NOMO-1 treated with dmso at 0.1 percent for 144 hours (cell line): ENCODE results near the gene KCNK1.
"Not testable (repeated sequence)": the region's sequence is repeated elsewhere in the genome, so short reads cannot be mapped to it uniquely, and the experiment has no call there.

Source experiments
- DNase-seq: peaks from one replicate; lab custom pipeline; 2025; ENCODE audit not compliant: unreplicated experiment; lab: John Stamatoyannopoulos, UW

KCNK1 gene

DNA sequence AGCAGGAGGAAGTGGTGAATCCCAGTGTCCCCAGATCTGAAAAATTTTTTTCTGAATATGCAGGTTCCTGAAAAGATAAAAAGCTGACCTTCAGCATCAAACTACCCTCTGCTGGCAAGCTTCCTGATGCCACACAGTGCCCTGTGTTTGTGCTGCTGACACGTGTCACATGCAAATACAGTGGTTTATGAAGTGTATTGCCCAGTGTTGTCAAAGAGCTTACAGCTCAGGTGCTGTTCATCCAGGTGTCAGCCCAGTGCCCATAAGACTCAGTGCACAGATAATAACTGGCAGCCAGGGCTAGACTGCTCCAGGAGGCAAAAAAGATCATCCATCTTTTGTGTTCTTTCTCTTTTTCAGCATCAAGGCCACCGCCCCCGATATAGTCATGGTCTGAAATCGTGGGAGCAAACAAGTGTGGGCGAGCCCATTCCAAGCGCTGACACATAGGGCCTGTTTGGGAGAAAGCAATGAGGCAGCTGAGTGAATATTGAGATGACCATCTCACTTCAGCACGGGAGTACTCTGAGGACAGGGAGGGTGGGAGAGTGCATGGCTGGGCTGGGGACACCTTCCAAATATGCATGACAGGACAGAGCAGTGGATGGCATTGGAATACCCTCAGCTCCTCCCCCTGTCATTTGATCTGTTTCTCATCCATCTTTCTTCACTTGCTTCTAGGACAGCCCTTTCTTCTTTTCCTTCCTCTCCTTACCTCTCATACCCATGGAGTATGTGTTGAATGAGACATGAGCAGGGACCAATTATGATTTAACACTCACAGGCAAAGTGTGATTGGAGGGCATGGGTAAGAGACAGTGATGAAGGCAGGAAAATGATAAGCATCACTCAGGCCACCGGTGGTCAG lies 6.4 kb upstream of the KCNK1 start:
- no peak for DNase-seq

DNA sequence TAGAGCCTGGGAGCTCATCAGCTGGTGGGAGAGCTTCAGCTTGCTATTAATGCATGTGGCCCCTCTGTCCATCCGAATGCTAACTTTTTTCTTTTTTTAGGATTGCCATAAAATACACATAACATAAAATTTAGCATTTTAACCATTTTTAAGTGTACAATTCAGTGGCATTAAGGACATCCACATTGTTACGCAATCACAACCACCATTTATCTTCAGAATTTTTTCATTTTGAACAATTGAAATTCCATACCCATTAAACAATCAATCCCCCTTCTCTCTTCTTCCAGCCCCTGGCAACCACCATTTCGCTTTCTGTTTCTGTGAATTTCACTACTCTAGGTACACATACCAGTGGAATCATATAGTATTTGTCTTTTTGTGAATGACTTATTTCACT lies 4.9 kb upstream of the KCNK1 start:
- DNase-seq: no peak

DNA sequence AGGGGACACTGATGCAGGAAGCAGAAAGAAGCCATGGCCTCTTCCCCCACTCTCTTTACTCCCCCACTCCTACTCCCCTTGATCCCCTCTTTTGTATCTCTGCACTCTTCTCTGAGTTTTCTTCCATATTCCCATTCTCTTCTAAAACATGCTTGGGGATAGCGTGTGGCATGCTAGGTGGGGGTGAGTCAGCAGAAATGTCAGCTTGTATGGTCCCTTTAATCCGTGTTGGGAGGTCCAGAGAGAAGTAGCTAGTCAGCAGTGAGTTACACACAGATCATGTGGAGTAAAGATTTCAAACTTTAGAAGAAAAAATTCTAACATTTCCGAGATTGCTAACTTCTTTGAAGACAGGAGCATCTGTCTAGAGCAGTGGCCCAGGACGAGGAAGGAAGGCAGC lies 4.0 kb upstream of the KCNK1 start:
- DNase-seq: no peak

DNA sequence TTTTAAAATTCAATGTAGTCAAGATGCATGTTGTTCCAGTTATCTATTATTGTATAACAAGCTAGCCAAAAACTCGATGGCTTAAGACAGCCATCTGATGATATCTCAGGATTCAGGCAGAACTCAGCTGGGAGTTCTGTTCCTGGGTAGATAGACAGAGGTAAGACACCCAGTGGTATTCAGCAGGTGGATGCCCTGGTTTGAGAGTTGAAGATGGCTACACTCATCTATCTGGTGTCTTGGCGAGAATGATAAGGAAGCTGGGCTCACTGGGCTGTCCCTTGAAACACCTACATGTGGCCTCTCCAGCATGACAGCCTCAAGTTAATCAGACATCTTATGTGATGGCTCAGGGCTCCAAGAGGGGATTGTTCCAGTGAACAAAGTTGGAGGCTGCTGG lies 3.3 kb upstream of the KCNK1 start:
- no peak for DNase-seq

DNA sequence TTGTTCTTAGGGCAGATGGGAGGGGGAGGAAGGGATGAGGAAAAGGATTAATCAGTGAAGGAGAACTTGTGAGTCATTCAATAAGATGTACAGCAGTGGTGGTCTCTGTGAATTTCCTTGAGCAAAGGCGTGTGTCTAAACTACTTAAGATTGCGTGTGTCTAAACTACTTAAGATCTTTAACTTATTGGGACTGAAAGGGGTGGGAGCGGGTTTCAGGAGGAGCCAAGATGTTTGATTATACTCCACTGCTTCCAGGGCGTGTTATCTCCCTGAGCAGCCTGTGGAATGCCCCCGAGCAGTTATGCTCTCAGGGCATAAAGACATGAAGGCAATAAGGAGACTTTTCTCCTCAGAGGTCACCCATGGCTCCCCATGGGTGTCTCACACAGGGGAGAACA lies 2.5 kb upstream of the KCNK1 start:
- not testable (repeated sequence) for DNase-seq

DNA sequence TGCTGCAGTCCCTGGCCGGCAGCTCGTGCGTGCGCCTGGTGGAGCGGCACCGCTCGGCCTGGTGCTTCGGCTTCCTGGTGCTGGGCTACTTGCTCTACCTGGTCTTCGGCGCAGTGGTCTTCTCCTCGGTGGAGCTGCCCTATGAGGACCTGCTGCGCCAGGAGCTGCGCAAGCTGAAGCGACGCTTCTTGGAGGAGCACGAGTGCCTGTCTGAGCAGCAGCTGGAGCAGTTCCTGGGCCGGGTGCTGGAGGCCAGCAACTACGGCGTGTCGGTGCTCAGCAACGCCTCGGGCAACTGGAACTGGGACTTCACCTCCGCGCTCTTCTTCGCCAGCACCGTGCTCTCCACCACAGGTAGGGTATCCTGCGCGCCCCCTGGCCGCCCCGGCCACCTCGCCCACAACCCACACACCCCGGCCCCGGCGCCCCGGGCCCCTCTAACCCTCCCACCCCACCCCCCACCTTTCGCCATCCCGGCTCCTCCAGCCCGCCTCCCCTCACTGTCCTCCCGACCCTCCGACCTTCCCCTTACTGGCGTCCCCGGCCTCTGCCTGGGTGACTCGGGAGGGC lies 352 bp downstream of the KCNK1 start:
- no peak for DNase-seq

DNA sequence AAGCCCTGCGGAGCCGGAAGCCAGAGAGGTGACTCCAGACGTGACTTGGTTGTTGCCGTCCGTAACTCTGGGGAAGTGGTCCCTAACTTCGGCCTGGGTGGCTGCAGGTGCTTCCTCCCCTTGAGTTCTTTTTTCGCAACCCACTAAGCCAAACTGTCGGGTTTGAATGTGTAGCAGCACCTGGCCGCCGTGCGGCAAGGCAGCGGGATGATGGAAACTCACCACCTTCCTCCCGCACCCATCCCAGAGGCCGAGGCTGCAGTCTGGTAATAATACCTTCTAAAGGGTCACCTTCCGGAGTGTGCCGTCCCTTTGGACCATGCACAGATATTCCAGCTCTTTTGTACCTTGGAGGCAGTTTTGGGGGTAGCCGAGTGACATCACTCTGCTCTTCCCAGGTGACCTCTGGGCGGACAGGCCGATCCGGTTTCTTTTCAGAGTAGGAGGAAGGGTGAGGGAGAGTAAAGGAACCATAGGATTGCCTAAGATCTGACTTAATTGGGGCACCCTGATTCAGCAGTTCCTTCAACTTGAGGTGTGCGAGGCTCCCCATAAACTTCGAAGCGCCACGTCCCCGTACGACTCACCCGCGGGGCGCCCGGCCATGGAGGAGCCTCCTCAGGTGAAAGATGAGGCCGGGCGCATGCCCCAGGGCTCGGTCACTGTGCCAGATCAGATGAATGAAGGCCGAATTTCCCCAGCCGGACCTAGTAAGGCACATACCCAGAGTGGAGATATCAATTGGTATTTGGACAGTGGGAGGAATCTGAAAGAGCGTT lies 1.0 kb downstream of the KCNK1 start:
- no peak for DNase-seq

DNA sequence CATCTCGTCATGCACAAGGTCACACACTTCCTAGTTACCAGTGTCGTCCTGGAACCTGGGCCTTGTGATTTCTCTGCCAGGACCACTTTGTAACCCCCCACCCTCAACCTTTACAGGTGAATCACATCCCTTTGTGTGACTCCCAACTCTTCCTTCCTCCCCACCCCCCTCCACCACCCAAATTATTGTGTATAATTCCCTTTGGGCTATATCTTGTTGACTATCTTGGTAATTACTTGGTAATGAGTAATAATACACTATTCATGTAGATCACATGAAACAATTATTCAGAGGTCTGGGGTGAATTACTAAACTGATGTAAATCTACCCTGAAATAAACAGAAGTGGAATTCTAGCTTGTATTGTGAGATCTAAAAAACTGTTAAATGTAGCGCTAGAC lies 1.7 kb downstream of the KCNK1 start:
- DNase-seq: no peak

DNA sequence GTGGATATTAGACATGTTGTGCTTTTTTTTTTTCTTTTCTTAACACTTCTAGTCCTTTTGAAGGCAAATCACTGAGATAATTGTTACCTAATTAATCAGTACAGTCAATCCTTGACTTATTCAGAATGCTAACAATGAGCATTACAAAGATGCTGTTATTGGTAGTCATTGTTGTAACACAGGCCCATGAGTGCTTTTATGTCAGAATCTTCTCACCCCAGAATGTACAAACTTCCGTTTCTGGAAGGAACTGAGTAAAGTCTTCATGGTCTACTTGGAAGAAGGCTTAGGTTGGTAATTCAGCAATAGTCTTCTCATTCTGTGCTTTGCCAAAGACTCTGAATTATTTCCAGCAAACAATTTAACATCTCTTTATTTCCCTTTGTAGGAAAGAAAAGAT lies 3.1 kb downstream of the KCNK1 start:
- no peak for DNase-seq

DNA sequence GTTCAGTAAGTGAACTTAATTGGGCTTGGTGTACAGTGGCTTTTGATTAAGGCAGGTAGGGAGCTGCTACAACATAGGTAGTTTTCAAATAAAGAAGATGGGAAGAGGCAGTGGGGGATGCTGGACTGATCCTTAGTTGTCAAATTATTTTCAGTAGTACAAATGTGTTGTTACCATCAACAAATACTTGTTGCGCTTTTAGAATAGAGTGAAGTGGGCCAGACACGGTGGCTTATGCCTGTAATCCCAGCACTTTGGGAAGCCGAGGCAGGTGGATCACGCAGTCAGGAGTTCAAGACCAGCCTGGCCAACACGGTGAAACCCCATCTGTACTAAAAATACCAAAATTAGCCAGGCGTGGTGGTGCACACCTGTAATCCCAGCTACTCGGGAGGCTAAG lies 5.5 kb downstream of the KCNK1 start:
- DNase-seq: not testable (repeated sequence)

DNA sequence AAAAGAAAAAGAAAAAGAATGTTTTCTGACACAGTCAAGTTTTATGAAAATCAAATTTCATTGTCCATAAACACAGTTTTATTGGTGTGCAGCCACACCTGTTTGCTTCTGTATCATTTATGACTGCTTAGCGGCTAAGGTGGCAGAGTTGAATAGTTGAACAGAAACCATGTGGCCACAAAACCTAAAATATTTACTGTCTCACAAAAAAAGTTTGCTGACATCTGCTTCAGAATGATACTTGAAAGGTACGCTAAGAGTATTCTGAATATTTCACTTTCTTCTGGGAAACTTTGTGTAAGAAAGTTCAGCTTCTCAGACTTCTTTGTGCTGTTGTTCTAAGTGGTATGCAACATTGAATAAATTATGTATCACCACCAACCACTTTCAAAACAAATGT lies 6.2 kb downstream of the KCNK1 start:
- DNase-seq: no peak

DNA sequence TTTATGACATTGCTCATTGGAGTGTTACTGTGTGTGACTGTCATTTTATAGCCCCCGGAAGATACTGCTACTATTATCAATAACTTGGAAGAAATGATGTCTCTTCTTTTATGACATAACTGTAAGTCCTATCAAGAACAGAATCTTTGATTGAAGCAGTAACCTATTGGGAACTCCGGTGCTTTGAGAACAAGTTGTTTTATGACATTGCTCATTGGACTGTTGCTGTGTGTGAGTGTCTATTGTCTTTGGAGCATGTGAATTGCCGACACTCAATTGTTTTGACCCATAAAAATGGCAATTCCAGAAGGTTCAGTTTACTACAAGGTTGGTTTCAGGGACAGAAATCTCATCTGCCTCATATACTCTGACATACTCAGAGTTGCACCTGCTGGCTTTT lies 8.0 kb downstream of the KCNK1 start:
- DNase-seq: no peak

DNA sequence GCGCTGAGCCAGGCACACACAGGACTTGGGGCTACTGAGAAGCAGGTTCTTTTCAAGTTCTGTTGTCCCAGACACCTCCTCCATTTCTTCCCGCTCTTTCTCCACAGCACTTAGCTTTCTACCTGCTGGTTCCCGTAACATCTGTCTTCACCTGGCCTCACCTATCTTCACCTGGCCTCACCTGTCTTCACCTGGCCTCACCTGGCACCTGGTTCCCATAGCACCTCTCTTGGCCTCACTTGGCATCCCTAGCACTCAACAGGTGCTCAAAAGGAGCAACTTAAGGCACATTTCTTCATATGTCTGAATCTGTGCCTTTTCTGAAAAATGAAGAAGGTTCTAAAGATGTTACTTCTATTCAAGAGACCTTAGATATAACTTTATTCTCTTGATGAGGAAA lies 10.4 kb downstream of the KCNK1 start:
- DNase-seq: no peak

DNA sequence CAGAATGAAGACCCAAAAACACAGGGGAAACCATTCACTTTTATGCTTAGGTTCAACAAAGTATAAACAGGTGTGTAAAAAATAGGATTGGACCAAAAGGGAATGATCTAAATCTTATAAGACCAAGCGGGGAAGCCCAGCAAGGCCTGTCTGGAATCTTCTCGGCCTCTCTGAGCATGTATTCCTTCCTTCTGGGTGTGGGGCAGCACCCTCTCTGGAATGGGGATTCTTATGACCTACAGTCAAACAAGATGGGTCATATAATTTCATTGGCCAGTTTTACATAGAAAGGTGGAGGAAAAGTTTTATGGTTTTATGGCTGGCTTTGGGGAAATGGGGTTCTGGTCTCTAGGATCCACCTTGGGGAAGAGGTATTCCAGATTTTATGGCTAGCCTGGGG lies 11.2 kb downstream of the KCNK1 start:
- DNase-seq: no peak

DNA sequence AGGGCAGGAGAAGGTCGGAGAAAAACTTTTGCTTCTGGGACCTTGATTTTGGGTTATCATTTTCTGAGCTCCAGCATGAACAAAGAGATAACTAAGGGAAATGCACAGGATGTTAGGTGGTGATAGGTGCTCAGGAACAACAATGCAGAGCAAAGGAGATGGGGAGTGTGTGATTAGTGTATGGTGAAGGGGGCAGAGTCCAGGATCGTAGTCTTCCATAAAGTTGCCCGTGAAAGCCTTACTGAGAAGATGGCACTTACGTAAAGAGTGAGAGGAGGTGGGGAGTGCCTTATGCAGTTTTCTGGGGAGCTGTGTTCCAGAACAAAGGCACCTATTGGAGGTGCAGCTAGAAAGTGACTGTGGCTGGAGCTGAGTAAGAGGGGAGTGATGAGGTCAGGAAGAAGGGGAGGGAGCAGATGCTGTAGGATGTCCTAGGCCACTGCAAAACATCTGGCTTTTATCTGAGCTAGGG lies 11.6 kb downstream of the KCNK1 start:
- no peak for DNase-seq

DNA sequence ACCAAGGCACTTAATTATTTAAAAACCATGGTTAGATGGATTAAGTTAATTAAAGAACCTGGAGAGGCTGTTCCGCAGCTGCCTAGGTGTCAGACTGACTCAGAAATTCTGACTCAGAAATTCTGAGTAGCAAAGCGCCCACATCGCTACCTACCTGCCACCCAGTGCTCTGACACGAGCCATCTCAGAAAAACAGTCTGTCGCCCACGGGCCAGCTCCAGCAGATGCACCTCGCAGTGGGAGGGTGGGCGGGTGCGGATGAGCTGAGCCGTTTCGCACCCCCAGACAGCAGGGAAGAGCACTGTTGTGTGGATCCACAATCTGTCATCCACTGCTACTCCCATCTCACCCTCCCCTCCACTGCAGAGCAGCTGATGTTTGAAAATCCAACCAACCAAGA lies 13.5 kb downstream of the KCNK1 start:
- DNase-seq: no peak

DNA sequence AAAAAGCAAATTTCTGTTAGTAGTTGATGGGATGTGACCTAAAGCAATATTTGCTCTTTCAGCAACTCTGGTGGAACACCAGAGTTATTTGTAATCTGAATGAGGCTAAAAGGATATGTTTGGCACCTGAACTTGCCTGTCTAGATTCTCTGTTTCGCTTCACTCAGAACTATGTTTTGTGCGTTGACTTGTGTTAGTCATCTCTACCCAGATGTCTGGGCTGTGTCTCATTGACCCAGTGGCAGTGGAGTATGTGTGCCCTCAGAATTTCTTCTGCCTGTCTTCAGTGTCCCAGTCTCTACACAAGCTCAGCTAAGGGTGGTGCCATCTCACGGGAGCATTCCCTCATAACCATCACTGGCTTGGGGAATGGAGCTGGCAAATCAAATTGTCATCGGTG lies 13.9 kb downstream of the KCNK1 start:
- no peak for DNase-seq

DNA sequence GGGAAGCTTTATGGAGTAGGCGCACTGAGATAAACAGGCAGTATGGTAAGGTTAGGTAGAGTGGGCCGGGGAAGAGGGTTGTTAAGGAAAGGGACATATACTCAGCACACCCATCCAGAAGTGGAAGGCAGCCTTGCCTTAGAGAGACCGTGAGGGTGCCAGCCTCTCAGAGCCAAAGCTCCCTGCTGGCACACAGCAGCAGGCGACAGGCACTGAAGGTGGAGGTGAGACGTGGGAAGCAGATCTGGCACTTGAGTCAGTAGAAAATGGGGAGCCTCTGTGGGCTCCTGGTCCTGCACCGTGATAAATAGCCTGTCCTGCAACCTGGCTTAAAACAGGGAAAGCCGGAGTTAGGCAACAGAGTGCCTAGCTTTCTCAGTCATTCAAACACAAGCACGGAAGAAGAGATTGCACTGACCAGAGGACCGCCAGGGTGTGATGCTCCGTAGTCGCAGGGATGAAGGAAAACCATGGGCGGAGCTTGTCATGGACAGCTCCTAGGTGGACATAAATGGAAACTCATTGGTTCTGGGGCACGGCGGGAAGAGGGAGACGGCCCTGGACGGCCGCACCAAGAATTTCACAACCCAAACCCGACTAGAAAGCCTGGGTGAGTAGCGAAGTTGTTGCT lies 15.5 kb downstream of the KCNK1 start:
- DNase-seq: no peak

DNA sequence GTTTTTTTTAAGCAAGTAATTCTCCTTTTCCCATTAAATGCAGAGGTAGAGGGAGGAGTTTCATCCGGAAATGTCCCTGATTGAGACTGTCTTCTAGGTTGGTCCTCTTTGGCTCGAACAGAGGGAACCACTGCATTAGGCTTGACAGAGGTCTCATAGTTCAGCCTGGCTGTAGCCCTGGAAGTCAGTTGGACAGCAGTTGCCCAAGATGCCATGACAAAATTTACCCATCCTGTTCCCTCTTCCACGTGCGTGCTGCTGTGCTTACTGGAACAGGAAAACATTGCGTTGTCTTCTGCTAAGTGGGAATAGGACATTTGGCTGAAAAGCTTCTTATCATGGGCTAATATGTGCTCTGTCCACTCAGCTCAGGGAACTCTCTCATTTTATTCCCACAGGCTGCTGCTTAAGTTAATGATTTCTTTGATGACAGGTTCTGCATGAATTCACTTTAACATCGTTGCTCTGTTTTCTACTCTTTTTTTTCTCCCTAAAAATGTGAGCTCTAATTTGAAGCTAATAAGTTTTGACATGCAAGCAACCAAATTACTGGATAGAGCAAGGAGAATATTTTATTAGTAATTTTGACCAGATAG lies 18.0 kb downstream of the KCNK1 start:
- DNase-seq: no peak

DNA sequence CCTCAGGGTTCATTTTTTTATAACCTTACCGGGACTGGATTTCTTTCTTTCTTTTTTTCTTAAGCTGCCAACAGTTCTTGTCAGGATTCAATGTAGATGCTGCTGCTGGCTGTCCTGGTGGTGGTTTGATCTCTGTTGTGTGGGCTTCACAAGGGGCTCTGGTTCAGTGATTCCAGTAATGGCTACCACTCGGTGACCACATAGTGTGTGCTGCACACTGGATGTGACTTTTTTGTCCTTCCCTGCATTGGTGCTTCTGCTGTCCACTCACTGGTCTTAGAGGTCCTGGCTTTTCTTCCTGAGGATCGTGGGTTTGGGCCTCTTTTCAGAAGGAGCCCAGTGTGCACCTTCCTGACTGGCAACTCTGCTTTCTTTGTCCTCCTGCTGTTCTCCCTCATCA lies 18.5 kb downstream of the KCNK1 start:
- DNase-seq: no peak
